OCI-LY1 (cell line): ENCODE results near the gene KCNN4.

Experiments
- H2AFZ ChIP-seq: fragments of 200-600 bp; sonication (generic), shearing (Covaris generic); 2 replicates; pipeline ENCODE4 v1.6.0; 2014; ENCODE audit warnings: antibody characterized with exemption, mild to moderate bottlenecking, low read length
- H3F3A ChIP-seq: fragments of 200-600 bp; sonication (generic), shearing (Covaris generic); 2 replicates; pipeline ENCODE4 v1.6.0; 2014; ENCODE audit warnings: mild to moderate bottlenecking, antibody characterized with exemption, low read length, moderate library complexity; ENCODE audit not compliant: insufficient read depth
- H3K27ac ChIP-seq: fragments of 200-600 bp; sonication (generic); 2 replicates; pipeline ENCODE4 v1.5.1; 2014; ENCODE audit warnings: low read length, mixed run types, mild to moderate bottlenecking, low read depth; ENCODE audit not compliant: poor library complexity, severe bottlenecking
- H3K27me3 ChIP-seq: fragments of 200-600 bp; sonication (generic); 2 replicates; pipeline ENCODE4 v1.6.0; 2014; ENCODE audit warnings: antibody characterized with exemption, mild to moderate bottlenecking, low read length, moderate library complexity; ENCODE audit not compliant: insufficient read depth
- H3K36me3 ChIP-seq: fragments of 200-600 bp; sonication (generic); 2 replicates; pipeline ENCODE4 v1.6.1; 2014; ENCODE audit warnings: mild to moderate bottlenecking, antibody characterized with exemption, low read length, moderate library complexity, mixed read lengths; ENCODE audit not compliant: insufficient read depth
- H3K4me1 ChIP-seq: fragments of 200-600 bp; sonication (generic); 2 replicates; pipeline ENCODE4 v1.5.1; 2014; ENCODE audit warnings: mild to moderate bottlenecking, low read length, moderate library complexity; ENCODE audit not compliant: insufficient read depth, severe bottlenecking
- H3K4me2 ChIP-seq: fragments of 200-600 bp; sonication (generic), shearing (Covaris generic); 2 replicates; pipeline ENCODE4 v1.6.1; 2014; ENCODE audit warnings: low read length
- H3K4me3 ChIP-seq: fragments of 200-600 bp; sonication (generic); 2 replicates; pipeline ENCODE4 v1.5.1; 2014; ENCODE audit warnings: low read length, low read depth, mild to moderate bottlenecking, mixed read lengths; ENCODE audit not compliant: poor library complexity, severe bottlenecking
- H3K79me2 ChIP-seq: fragments of 200-600 bp; shearing (Covaris generic); 2 replicates; pipeline ENCODE4 v1.6.1; 2016; ENCODE audit warnings: mixed run types, low read length, mixed read lengths; ENCODE audit not compliant: insufficient read depth
- H3K9ac ChIP-seq: fragments of 200-600 bp; sonication (generic), shearing (Covaris generic); 2 replicates; pipeline ENCODE4 v1.6.1; 2014; ENCODE audit warnings: mild to moderate bottlenecking, low read length, mixed read lengths
- H3K9me2 ChIP-seq: fragments of 200-600 bp; sonication (generic), shearing (Covaris generic); 2 replicates; pipeline ENCODE4 v1.6.1; 2014; ENCODE audit warnings: low read depth, mild to moderate bottlenecking, low read length, mixed read lengths
- H3K9me3 ChIP-seq: fragments of 200-600 bp; shearing (Covaris generic); 2 replicates; pipeline ENCODE4 v1.6.1; 2014; ENCODE audit warnings: low read length, mixed read lengths
- H4K20me1 ChIP-seq: fragments of 200-600 bp; sonication (generic), shearing (Covaris generic); 2 replicates; pipeline ENCODE4 v1.6.0; 2016; ENCODE audit warnings: mild to moderate bottlenecking, low read length; ENCODE audit not compliant: insufficient read depth
- CTCF ChIP-seq: fragments of 200-600 bp; sonication (generic), shearing (Covaris generic); IDR thresholded peaks from 2 replicates; pipeline ENCODE4 v1.5.1; 2017; ENCODE audit warnings: mild to moderate bottlenecking, antibody characterized with exemption, low read length, moderate library complexity, mixed read lengths
- EZH2 ChIP-seq: fragments of 200-600 bp; sonication (generic), shearing (Covaris generic); IDR thresholded peaks from 2 replicates; pipeline ENCODE4 v1.8.0; 2017; ENCODE audit warnings: borderline replicate concordance, mixed run types, mild to moderate bottlenecking, antibody characterized with exemption, low read length, moderate library complexity, mixed read lengths

KCNN4 gene

GRCh38 chr19:43762814-43763213, 18.0 kb downstream of the KCNN4 start:
- Histone ChIP-seq H3K4me2 (no peak overlapping the region), H3F3A (no peaks in the 10 kb centered on the region), H3K4me3 (no peak overlapping the region), H3K9me2 (no peaks in the 10 kb centered on the region), H3K27me3 (no peaks in the 10 kb centered on the region), H3K4me1 (peaks cover 44% of the 10 kb centered on the region), H3K36me3 (no peaks in the 10 kb centered on the region), H3K27ac (no peak overlapping the region), H3K79me2 (no peaks in the 10 kb centered on the region), H3K9ac (no peak overlapping the region), H3K9me3 (no peaks in the 10 kb centered on the region), H2AFZ (no peak overlapping the region), H4K20me1 (no peaks in the 10 kb centered on the region)
- TF ChIP-seq EZH2 (no peak), CTCF (no peak)

GRCh38 chr19:43760941-43761340, 19.8 kb downstream of the KCNN4 start:
- Histone ChIP-seq H3K4me1 (peaks cover 48% of the 10 kb centered on the region), H3K9ac (no peak overlapping the region)
- TF ChIP-seq EZH2, result no peak
- TF ChIP-seq CTCF, result no peak

GRCh38 chr19:43759515-43759914, 21.3 kb downstream of the KCNN4 start:
- Histone ChIP-seq H3K9me3 (no peaks in the 10 kb centered on the region), H3F3A (0 out of 2 replicates have a peak, but pooled peaks cover 4% of the 10 kb centered on the region), H3K36me3 (peaks cover 7% of the 10 kb centered on the region; the same call in 1 of the 2 replicates), H3K4me2 (peak overlapping the region; percentile 15; the same call in 1 of the 2 replicates), H3K9ac (no peak overlapping the region; the same call in 1 of the 2 replicates), H3K4me3 (no peak overlapping the region), H4K20me1 (no peaks in the 10 kb centered on the region), H3K4me1 (peaks cover 38% of the 10 kb centered on the region), H3K27me3 (no peaks in the 10 kb centered on the region), H3K79me2 (no peaks in the 10 kb centered on the region), H2AFZ (no peak overlapping the region), H3K27ac (peak overlapping the region; percentile 78), H3K9me2 (no peaks in the 10 kb centered on the region)
- TF ChIP-seq EZH2 (no peak), CTCF (peak; percentile 45)

More at GRCh38 chr19:43760941-43761340, 19.8 kb downstream of the KCNN4 start:
- Histone ChIP-seq H3K27ac (no peak overlapping the region), H3K4me3 (no peak overlapping the region), H3K79me2 (no peaks in the 10 kb centered on the region), H3K27me3 (no peaks in the 10 kb centered on the region), H4K20me1 (no peaks in the 10 kb centered on the region), H3K9me3 (no peaks in the 10 kb centered on the region), H3K36me3 (peaks cover 7% of the 10 kb centered on the region; the same call in 1 of the 2 replicates), H2AFZ (no peak overlapping the region), H3K4me2 (no peak overlapping the region), H3K9me2 (no peaks in the 10 kb centered on the region), H3F3A (0 out of 2 replicates have a peak, but pooled peaks cover 4% of the 10 kb centered on the region)
